GM12878 (cell line): ENCODE results near the gene ATXN7L1.
A peak's percentile ranks its signal among the peaks of the same experiment; 100 is the strongest.

Experiments
- NFXL1 ChIP-seq: fragments of 450-650 bp; IDR thresholded peaks from 2 replicates; pipeline ENCODE4 v1.6.1; 2017; ENCODE audit warnings: antibody characterized with exemption, mild to moderate bottlenecking, borderline replicate concordance
- YY1 ChIP-seq: IDR thresholded peaks from 2 replicates; pipeline ENCODE4 v1.6.1; 2011; ENCODE audit warnings: low read depth, mild to moderate bottlenecking, low read length
- ZBTB11 ChIP-seq: fragments of 450-650 bp; formaldehyde crosslinking; IDR thresholded peaks from 2 replicates; pipeline ENCODE4 v1.5.0; 2022; ENCODE audit warnings: mild to moderate bottlenecking, missing genetic modification characterization
- TF ChIP-seq, protein P1 (sequence below), 3 experiments: IDR thresholded peaks in 2 of 3; conservative IDR thresholded peaks in 1 of 3; 2 replicates each; pipeline ENCODE4 v1.5.1; 2011; ENCODE audit warnings: low read depth in 3 of 3, low read length in 3 of 3, mild to moderate bottlenecking in 3 of 3, control low read depth in 2 of 3, moderate library complexity in 2 of 3, inconsistent platforms in 1 of 3, mixed read lengths in 1 of 3; ENCODE audit not compliant: control insufficient read depth in 2 of 3, insufficient read depth in 1 of 3; ENCODE audit errors: extremely low read depth in 1 of 3
- TF ChIP-seq, protein P2 (sequence below): fragments of 450-650 bp; IDR thresholded peaks from 2 replicates; pipeline ENCODE4 v1.6.1; 2017; ENCODE audit warnings: low read depth, mild to moderate bottlenecking, moderate library complexity
- TF ChIP-seq, protein P3 (sequence below): IDR thresholded peaks from 2 replicates; pipeline ENCODE4 v1.6.1; 2012; ENCODE audit warnings: low read depth, low read length, improper control_type of control experiment

- TF ChIP-seq, protein P1, sequence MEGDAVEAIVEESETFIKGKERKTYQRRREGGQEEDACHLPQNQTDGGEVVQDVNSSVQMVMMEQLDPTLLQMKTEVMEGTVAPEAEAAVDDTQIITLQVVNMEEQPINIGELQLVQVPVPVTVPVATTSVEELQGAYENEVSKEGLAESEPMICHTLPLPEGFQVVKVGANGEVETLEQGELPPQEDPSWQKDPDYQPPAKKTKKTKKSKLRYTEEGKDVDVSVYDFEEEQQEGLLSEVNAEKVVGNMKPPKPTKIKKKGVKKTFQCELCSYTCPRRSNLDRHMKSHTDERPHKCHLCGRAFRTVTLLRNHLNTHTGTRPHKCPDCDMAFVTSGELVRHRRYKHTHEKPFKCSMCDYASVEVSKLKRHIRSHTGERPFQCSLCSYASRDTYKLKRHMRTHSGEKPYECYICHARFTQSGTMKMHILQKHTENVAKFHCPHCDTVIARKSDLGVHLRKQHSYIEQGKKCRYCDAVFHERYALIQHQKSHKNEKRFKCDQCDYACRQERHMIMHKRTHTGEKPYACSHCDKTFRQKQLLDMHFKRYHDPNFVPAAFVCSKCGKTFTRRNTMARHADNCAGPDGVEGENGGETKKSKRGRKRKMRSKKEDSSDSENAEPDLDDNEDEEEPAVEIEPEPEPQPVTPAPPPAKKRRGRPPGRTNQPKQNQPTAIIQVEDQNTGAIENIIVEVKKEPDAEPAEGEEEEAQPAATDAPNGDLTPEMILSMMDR (IDR thresholded peaks at IDR 0.05 in 2 of 3, conservative IDR thresholded peaks at IDR 0.05 in 1 of 3; ENCODE audit: control insufficient read depth in 2 of 3, extremely low read depth in 1 of 3, insufficient read depth in 1 of 3, low read depth in 3 of 3, low read length in 3 of 3) = no peak
- TF ChIP-seq YY1 (no peak), NFXL1 (0 out of 2 replicates have a peak, but pooled peaks have one; percentile 36), ZBTB11 (CRISPR knock-in tag) (no peak)
- TF ChIP-seq, protein P2, sequence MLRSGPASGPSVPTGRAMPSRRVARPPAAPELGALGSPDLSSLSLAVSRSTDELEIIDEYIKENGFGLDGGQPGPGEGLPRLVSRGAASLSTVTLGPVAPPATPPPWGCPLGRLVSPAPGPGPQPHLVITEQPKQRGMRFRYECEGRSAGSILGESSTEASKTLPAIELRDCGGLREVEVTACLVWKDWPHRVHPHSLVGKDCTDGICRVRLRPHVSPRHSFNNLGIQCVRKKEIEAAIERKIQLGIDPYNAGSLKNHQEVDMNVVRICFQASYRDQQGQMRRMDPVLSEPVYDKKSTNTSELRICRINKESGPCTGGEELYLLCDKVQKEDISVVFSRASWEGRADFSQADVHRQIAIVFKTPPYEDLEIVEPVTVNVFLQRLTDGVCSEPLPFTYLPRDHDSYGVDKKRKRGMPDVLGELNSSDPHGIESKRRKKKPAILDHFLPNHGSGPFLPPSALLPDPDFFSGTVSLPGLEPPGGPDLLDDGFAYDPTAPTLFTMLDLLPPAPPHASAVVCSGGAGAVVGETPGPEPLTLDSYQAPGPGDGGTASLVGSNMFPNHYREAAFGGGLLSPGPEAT = no peak
- TF ChIP-seq, protein P3, sequence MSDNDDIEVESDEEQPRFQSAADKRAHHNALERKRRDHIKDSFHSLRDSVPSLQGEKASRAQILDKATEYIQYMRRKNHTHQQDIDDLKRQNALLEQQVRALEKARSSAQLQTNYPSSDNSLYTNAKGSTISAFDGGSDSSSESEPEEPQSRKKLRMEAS = no peak
These were observed 76.0 kb downstream of the ATXN7L1 start for GRCh38 chr7:105800442-105800841.
